H9 (cell line): Measurements from ENCODE around the gene CBR3. TPM values are rescaled to one million over a fixed set of nuclear protein-coding genes. Genes with fewer than 3 reads are reported as not detected.

ENCODE experiments used
- DNase-seq: peaks from one replicate; pipeline ENCODE4 v3.0.0-alpha.2; 2017
- H2AFZ ChIP-seq: one replicate; pipeline ENCODE4 v1.6.1; 2013; ENCODE audit warnings: mild to moderate bottlenecking, low read length, control low read depth, moderate library complexity
- H2AK5ac ChIP-seq: 2 replicates; pipeline ENCODE4 v1.6.1; 2013; ENCODE audit warnings: low read length, control low read depth, mixed read lengths; ENCODE audit not compliant: insufficient read length
- H2BK120ac ChIP-seq: one replicate; pipeline ENCODE4 v1.6.1; 2013; ENCODE audit warnings: low read depth, mild to moderate bottlenecking, low read length, control low read depth, inconsistent platforms; ENCODE audit not compliant: poor library complexity, severe bottlenecking
- H2BK12ac ChIP-seq: 2 replicates; pipeline ENCODE4 v1.6.1; 2013; ENCODE audit warnings: low read length, control low read depth, mixed read lengths, low read depth; ENCODE audit not compliant: insufficient read length
- H2BK15ac ChIP-seq: 2 replicates; pipeline ENCODE4 v1.6.1; 2013; ENCODE audit warnings: low read depth, low read length, control low read depth
- H2BK20ac ChIP-seq: one replicate; pipeline ENCODE4 v1.6.1; 2013; ENCODE audit warnings: low read depth, mild to moderate bottlenecking, low read length, control low read depth, inconsistent platforms; ENCODE audit not compliant: poor library complexity, severe bottlenecking
- H2BK5ac ChIP-seq: 2 replicates; pipeline ENCODE4 v1.6.1; 2013; ENCODE audit warnings: low read length, control low read depth, mixed read lengths; ENCODE audit not compliant: insufficient read length
- H3K14ac ChIP-seq: 2 replicates; pipeline ENCODE4 v1.6.1; 2013; ENCODE audit warnings: low read length, control low read depth; ENCODE audit not compliant: insufficient read depth
- H3K18ac ChIP-seq: 2 replicates; pipeline ENCODE4 v1.6.1; 2013; ENCODE audit warnings: low read depth, mild to moderate bottlenecking, mixed read lengths, low read length, control low read depth; ENCODE audit not compliant: insufficient read length
- H3K23ac ChIP-seq: 2 replicates; pipeline ENCODE4 v1.6.1; 2013; ENCODE audit warnings: low read length, control low read depth, mixed read lengths, low read depth; ENCODE audit not compliant: insufficient read length
- H3K23me2 ChIP-seq: 2 replicates; pipeline ENCODE4 v1.6.1; 2013; ENCODE audit warnings: low read depth, mild to moderate bottlenecking, mixed read lengths, low read length, control low read depth; ENCODE audit not compliant: insufficient read length, poor library complexity, severe bottlenecking
- H3K27ac ChIP-seq: 2 replicates; pipeline ENCODE4 v1.5.1; 2013; ENCODE audit warnings: low read length, control low read depth, mixed read lengths, low read depth; ENCODE audit not compliant: insufficient read length
- H3K27me3 ChIP-seq: 2 replicates; pipeline ENCODE4 v1.6.1; 2013; ENCODE audit warnings: low read length, control low read depth, inconsistent platforms; ENCODE audit not compliant: insufficient read depth
- H3K4ac ChIP-seq: 2 replicates; pipeline ENCODE4 v1.6.1; 2013; ENCODE audit warnings: low read depth, mild to moderate bottlenecking, control low read depth, inconsistent platforms, low read length, moderate library complexity
- H3K4me1 ChIP-seq: 2 replicates; pipeline ENCODE4 v1.6.1; 2013; ENCODE audit warnings: low read length, control low read depth, inconsistent platforms; ENCODE audit not compliant: insufficient read depth
- H3K4me2 ChIP-seq: 2 replicates; pipeline ENCODE4 v1.6.1; 2013; ENCODE audit warnings: low read length, control low read depth, mixed read lengths; ENCODE audit not compliant: insufficient read length, insufficient read depth
- H3K56ac ChIP-seq: 2 replicates; pipeline ENCODE4 v1.6.1; 2013; ENCODE audit warnings: low read depth, mild to moderate bottlenecking, mixed read lengths, low read length, control low read depth; ENCODE audit not compliant: insufficient read length
- H3K79me1 ChIP-seq: 2 replicates; pipeline ENCODE4 v1.6.1; 2013; ENCODE audit warnings: low read depth, mild to moderate bottlenecking, moderate library complexity, low read length, control low read depth, inconsistent platforms; ENCODE audit not compliant: insufficient read depth, poor library complexity, severe bottlenecking
- H3K79me2 ChIP-seq: 2 replicates; pipeline ENCODE4 v1.6.1; 2013; ENCODE audit warnings: low read length, control low read depth, inconsistent platforms; ENCODE audit not compliant: insufficient read depth
- H3K9ac ChIP-seq: 2 replicates; pipeline ENCODE4 v1.6.1; 2013; ENCODE audit warnings: low read length, control low read depth, mixed read lengths; ENCODE audit not compliant: insufficient read length; ENCODE audit errors: extremely low read depth
- H3K9me3 ChIP-seq: one replicate; pipeline ENCODE4 v1.6.1; 2013; ENCODE audit warnings: low read depth, low read length, inconsistent platforms; ENCODE audit not compliant: control insufficient read depth
- H3T11ph ChIP-seq: one replicate; pipeline ENCODE4 v1.6.1; 2013; ENCODE audit warnings: mild to moderate bottlenecking, low read length, control low read depth, inconsistent platforms
- H4K20me1 ChIP-seq: one replicate; pipeline ENCODE4 v1.6.1; 2013; ENCODE audit not compliant: control insufficient read depth, insufficient read length, insufficient read depth
- H4K5ac ChIP-seq: 2 replicates; pipeline ENCODE4 v1.6.1; 2013; ENCODE audit warnings: low read depth, mild to moderate bottlenecking, mixed read lengths, low read length, control low read depth; ENCODE audit not compliant: insufficient read length
- H4K8ac ChIP-seq: replicated peaks from 2 replicates; pipeline ENCODE4 v1.6.1; 2013; ENCODE audit warnings: low read length, control low read depth, mixed read lengths, low read depth; ENCODE audit not compliant: insufficient read length
- H4K91ac ChIP-seq: 2 replicates; pipeline ENCODE4 v1.6.1; 2013; ENCODE audit warnings: low read depth, mild to moderate bottlenecking, moderate library complexity, mixed read lengths, low read length, control low read depth; ENCODE audit not compliant: insufficient read length
- H3K27ac Mint-ChIP-seq, 3 experiments: 2 replicates in 2 of 3; 3 replicates in 1 of 3; pipeline ENCODE4 v1.8.0; 2020 to 2021; ENCODE audit warnings: mixed read lengths in 3 of 3, mild to moderate bottlenecking in 1 of 3, moderate library complexity in 1 of 3
- H3K27me3 Mint-ChIP-seq: 2 replicates; pipeline ENCODE4 v1.8.0; 2021; ENCODE audit warnings: low read depth, mild to moderate bottlenecking, moderate library complexity, mixed read lengths
- H3K36me3 Mint-ChIP-seq, 3 experiments: 2 replicates in 2 of 3; 3 replicates in 1 of 3; pipeline ENCODE4 v1.8.0; 2020 to 2021; ENCODE audit warnings: low read depth in 3 of 3, mixed read lengths in 3 of 3; ENCODE audit not compliant: insufficient read depth in 1 of 3
- H3K4me1 Mint-ChIP-seq, 2 experiments: 2 replicates each; pipeline ENCODE4 v1.8.0; 2020; ENCODE audit warnings: mixed read lengths in 2 of 2
- H3K4me3 Mint-ChIP-seq, 2 experiments: 2 replicates in 1 of 2; 3 replicates in 1 of 2; pipeline ENCODE4 v1.8.0; 2020 to 2021; ENCODE audit warnings: mild to moderate bottlenecking in 2 of 2, mixed read lengths in 2 of 2, moderate library complexity in 1 of 2
- H3K9me3 Mint-ChIP-seq, 2 experiments: 2 replicates in 1 of 2; 3 replicates in 1 of 2; pipeline ENCODE4 v1.8.0; 2020; ENCODE audit warnings: mild to moderate bottlenecking in 2 of 2, mixed read lengths in 2 of 2, moderate library complexity in 1 of 2
- WGBS: extraction: QIAGEN DNeasy Blood & Tissue Kit; methylation state at CpG from one replicate; pipeline ENCODE4 v1.1.7; 2013; ENCODE audit warnings: missing lambda C conversion rate, low lambda C conversion rate, mixed read lengths; ENCODE audit not compliant: insufficient read length; ENCODE audit errors: extremely low coverage; 5-methylcytosine and 5-hydroxymethylcytosine counted together
- total RNA-seq: library from RNA; stranded (reverse); gene quantifications from 2 replicates; pipeline ENCODE4 v1.2.1, GENCODE V29; 2021
- TF ChIP-seq, protein P1 (sequence below): fragments of 200-600 bp; sonication (generic); conservative IDR thresholded peaks from 3 replicates; pipeline ENCODE4 v1.8.0; 2021; ENCODE audit warnings: antibody characterized with exemption, mild to moderate bottlenecking

Gene CBR3
- total RNA-seq, 1 experiment from 2014 or later = 2.4 TPM

DNA sequence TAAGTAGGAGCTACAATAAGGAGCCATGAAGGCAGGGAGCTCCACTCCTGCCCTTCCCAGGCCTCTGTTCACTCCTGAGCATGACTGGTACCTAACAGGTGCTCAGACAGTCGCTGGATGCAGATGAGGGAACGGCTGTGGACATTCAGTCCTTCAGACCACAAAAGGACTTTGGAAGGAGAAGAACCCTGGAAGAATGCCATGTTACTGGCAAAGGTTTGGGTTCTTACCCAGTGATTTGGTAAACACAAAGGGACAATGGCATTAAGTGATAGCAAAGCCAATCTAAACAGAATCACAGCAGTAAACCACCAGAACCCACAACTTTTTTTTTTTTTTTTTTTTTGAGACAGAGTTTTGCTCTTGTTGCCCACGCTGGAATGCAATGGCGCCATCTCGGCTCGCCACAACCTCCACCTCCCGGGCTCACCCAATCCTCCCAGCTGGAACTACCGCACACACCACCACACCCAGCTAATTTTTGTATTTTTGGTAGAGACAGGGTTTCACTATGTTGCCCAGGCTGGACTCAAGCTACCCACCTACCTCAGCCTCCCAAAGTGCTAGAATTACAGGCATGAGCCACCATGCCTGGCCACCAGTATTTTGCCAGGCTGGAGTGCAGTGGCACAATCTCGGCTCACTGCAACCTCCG is 7.5 kb upstream of the CBR3 start:
- no peaks in the 10 kb centered on the region; a peak in 1 of 5 replicates for H3K9me3 Mint-ChIP-seq
- Histone ChIP-seq H3K14ac (no peak overlapping the region; the same call in 1 of the 2 replicates), H3K27ac (no peak overlapping the region), H4K20me1 (no peaks in the 10 kb centered on the region), H3K56ac (no peak overlapping the region), H3K23me2 (no peaks in the 10 kb centered on the region), H3K4me2 (no peak overlapping the region), H2BK5ac (no peak overlapping the region), H2BK120ac (no peak overlapping the region), H4K8ac (no peak overlapping the region), H2BK12ac (no peak overlapping the region), H3K9ac (no peak overlapping the region), H2AK5ac (no peak overlapping the region), H3K18ac (no peak overlapping the region), H3K79me2 (no peaks in the 10 kb centered on the region), H3T11ph (no peak overlapping the region), H3K4ac (no peak overlapping the region), H2BK20ac (no peak overlapping the region), H4K5ac (no peak overlapping the region), H2BK15ac (no peak overlapping the region), H3K4me1 (peaks cover 4% of the 10 kb centered on the region; the same call in 1 of the 2 replicates), H3K27me3 (no peaks in the 10 kb centered on the region), H3K23ac (no peak overlapping the region), H2AFZ (no peak overlapping the region), H3K79me1 (no peaks in the 10 kb centered on the region), H3K9me3 (no peaks in the 10 kb centered on the region), H4K91ac (no peak overlapping the region)
- peaks cover 15% of the 10 kb centered on the region for H3K27me3 Mint-ChIP-seq
- DNase-seq = peak; percentile 4
- no peak overlapping the region for H3K4me3 Mint-ChIP-seq
- H3K36me3 Mint-ChIP-seq = no peaks in the 10 kb centered on the region; a peak in 1 of 7 replicates
- H3K27ac Mint-ChIP-seq = no peak overlapping the region; a peak in 1 of 7 replicates
- no CpG with 5 or more reads among the region's 10 CpGs for WGBS
- H3K4me1 Mint-ChIP-seq = peaks cover 16 to 19% of the 10 kb centered on the region in 2 experiments
- TF ChIP-seq, protein P1, sequence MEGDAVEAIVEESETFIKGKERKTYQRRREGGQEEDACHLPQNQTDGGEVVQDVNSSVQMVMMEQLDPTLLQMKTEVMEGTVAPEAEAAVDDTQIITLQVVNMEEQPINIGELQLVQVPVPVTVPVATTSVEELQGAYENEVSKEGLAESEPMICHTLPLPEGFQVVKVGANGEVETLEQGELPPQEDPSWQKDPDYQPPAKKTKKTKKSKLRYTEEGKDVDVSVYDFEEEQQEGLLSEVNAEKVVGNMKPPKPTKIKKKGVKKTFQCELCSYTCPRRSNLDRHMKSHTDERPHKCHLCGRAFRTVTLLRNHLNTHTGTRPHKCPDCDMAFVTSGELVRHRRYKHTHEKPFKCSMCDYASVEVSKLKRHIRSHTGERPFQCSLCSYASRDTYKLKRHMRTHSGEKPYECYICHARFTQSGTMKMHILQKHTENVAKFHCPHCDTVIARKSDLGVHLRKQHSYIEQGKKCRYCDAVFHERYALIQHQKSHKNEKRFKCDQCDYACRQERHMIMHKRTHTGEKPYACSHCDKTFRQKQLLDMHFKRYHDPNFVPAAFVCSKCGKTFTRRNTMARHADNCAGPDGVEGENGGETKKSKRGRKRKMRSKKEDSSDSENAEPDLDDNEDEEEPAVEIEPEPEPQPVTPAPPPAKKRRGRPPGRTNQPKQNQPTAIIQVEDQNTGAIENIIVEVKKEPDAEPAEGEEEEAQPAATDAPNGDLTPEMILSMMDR = no peak
